WI38 (cell line): ENCODE data around the gene CCDC12.
A peak's percentile ranks its signal among the peaks of the same experiment; 100 is the strongest.

Experiments
- H3K4me3 ChIP-seq: 2 replicates; pipeline ENCODE4 v1.5.1; 2011; ENCODE audit warnings: low read depth, mild to moderate bottlenecking, control low read depth, low read length
- CTCF ChIP-seq: IDR thresholded peaks from 2 replicates; pipeline ENCODE4 v1.5.1; 2012; ENCODE audit warnings: low read depth, mild to moderate bottlenecking, control low read depth, low read length

CCDC12 gene

DNA sequence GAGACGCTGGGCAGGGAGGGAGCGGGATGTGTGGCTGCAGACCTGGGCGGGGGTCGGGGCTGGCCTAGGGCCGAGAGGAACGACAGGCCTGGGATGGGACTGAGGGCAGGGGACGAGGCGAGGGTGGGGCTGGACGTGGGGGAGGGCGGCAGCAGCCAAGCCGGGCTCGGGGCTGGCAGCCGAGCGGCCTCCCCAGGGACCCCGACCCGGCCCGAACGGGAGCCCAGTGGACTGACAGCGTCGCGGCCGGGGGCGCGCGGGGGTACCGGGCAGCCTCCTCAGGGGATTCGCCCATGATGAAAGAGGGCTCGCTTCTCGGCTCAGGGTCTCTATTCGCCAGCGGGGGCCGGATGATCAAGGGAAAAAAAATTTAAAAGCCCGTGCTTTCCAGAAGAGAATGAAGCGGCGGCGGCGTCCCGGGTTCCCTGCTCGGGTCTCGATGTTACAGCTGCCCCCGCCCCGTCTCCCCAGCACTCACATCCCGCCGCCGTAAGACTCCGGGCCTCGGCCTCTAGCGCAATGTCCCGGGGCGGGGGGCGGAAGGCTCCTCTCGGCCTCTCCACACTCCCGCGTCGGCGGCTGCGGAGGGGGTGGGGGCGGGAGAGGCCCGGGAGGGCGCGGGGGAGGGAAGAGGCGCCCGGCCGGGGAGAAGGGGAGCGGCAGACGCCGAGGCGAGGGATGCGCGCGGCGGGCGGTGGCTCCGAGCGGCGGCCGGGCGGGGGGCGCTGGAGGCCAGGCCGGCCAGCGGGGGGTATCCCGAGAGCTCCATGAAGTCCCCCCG, 94.8 kb downstream of the CCDC12 start:
- no peak for TF ChIP-seq CTCF
- H3K4me3 ChIP-seq, result peak overlapping the region; percentile 58

GRCh38 chr3:46880884-46881595, 95.5 kb downstream of the CCDC12 start:
- H3K4me3 ChIP-seq, result no peak overlapping the region
- TF ChIP-seq CTCF, result no peak

- no peak overlapping the region for H3K4me3 ChIP-seq
- TF ChIP-seq CTCF, result no peak
Measured at GRCh38 chr3:46878781-46879436, 97.6 kb downstream of the CCDC12 start.

- TF ChIP-seq CTCF, result no peak
- H3K4me3 ChIP-seq, result no peak within 1 kb of the TSS
Measured at GRCh38 chr3:46877406-46878125, 99.0 kb downstream of the CCDC12 start, which contains the start of gene PTH1R. PTH1R (plus strand) TSS chr3:46877721; CDS start chr3:46883560, 5,839 bp downstream.

DNA sequence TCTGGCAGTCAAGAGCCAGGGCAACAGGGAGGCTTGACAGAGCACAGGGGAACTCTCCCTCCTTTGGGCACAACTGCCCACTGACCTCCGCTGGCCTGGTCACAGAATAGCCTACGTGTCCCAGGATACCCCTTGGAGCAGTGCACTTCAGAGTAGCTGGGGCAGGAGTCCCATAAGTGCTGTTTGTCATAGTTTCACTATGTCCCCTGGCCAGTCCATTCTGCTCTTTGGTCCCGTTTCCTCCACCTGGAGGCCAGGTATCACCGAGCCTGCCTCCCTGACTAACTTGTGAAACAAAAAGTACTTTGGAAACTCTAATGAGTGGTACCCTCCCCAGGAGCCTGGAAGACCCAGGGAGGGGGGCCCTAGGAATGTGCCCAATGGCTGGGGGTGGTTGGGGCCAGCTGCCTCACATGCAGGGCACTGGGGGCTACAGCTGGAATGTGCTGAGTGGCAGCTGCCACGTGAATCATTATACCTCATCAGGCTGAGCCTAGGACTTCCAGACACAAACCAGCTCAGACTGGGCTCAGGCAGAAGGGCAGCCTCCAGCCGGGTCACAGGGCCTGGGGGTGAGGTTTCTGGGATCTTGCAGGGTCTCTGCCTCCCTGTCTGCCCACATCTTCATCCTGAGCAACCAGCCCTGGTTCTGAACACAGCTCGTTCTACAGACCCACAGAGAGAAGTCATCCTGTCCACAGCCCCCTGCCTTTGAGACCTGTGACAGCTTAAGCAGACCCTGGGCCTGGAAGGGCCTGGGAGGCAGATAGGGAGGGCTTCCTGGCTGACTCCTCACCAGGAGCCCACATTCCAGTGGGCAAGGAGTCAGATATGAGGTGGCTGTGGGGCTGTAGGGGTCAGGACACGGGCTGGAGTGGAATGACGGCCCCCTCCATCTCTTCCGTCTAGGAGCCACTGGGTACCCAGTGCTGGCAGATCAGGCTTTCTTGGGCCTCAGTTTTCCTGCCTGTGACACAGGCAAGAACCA, 99.9 kb downstream of the CCDC12 start:
- TF ChIP-seq CTCF, result no peak
- H3K4me3 ChIP-seq, result no peak overlapping the region

- TF ChIP-seq CTCF, result no peak
- H3K4me3 ChIP-seq, result no peak overlapping the region
Measured at GRCh38 chr3:46875560-46875959, 101.0 kb downstream of the CCDC12 start.
